Testis (tissue), 3 donors: ENCODE data around the gene SH3TC1. TPM values are rescaled to one million over a fixed set of nuclear protein-coding genes. Genes with fewer than 3 reads are reported as not detected.

Source experiments
- DNase-seq: peaks from one replicate; pipeline ENCODE4 v3.0.0-alpha.2; 2019
- H3K27ac ChIP-seq, 2 donors: fragments of 200-600 bp; sonication (generic); one replicate each; pipeline ENCODE4 v1.5.1; 2019
- H3K27me3 ChIP-seq: fragments of 200-600 bp; sonication (generic); one replicate; pipeline ENCODE4 v1.5.1; 2019
- H3K36me3 ChIP-seq: fragments of 200-600 bp; sonication (generic); one replicate; pipeline ENCODE4 v1.5.1; 2017; ENCODE audit warnings: low read depth; ENCODE audit errors: missing control alignments
- H3K4me1 ChIP-seq: fragments of 200-600 bp; sonication (generic); one replicate; pipeline ENCODE4 v1.5.1; 2019
- H3K4me3 ChIP-seq, 2 donors: fragments of 200-600 bp; sonication (generic); one replicate each; pipeline ENCODE4 v1.5.1; 2017 to 2019
- H3K9me3 ChIP-seq: fragments of 200-600 bp; sonication (generic); one replicate; pipeline ENCODE4 v1.5.1; 2017
- CTCF ChIP-seq, 3 experiments: fragments of 450-650 bp in 2 of 3; fragments of 200-600 bp in 1 of 3; sonication (generic) in 1 of 3; IDR thresholded peaks; one replicate each; pipeline ENCODE4 v1.5.1; 2016 to 2019; ENCODE audit warnings: antibody characterized with exemption in 3 of 3, mild to moderate bottlenecking in 2 of 3, moderate library complexity in 1 of 3
- POLR2A ChIP-seq: fragments of 450-650 bp; IDR thresholded peaks from one replicate; pipeline ENCODE4 v1.6.1; 2017; ENCODE audit warnings: antibody characterized with exemption, mild to moderate bottlenecking, moderate library complexity
- WGBS, 2 donors: methylation state at CpG; one replicate each; pipeline ENCODE4 v1.1.5; 2018; 5-methylcytosine and 5-hydroxymethylcytosine counted together
- intact Hi-C: fragments of 100-400 bp; cut with DNase I; formaldehyde crosslinking; loops from one replicate; pipeline ENCODE4 v1.15.1; 2023; ENCODE audit warnings: low total_unique reads
- polyA plus RNA-seq: library from polyadenylated mRNA; stranded (reverse); fragments of 350-450 nt; fragmentation: Illumina TruSeq; extraction: RNeasy Lipid Tissue Mini Kit (QIAGEN cat#74804); gene quantifications from one replicate; pipeline ENCODE4 v1.2.3, GENCODE V29; 2014; ENCODE audit warnings: low read depth, low replicate concordance; ENCODE audit not compliant: insufficient read depth
- total RNA-seq, 2 donors: library from RNA; depleted of rRNA; stranded (reverse); fragments of >200 nt; gene quantifications; one replicate each; pipeline ENCODE4 v1.2.3, GENCODE V29; 2016

Gene SH3TC1
- total and polyA plus RNA-seq, 3 donors from 2014 or later, result 3.2 to 12.6 (median 4.0) TPM

- Histone ChIP-seq H3K27ac (no peak overlapping the region), H3K4me3 (no peak overlapping the region), H3K4me1 (no peaks in the 10 kb centered on the region), H3K9me3 (no peaks in the 10 kb centered on the region), H3K36me3 (no peaks in the 10 kb centered on the region), H3K27me3 (no peaks in the 10 kb centered on the region)
- intact Hi-C loops, result no loop called here
- no peak for DNase-seq
- no peak for TF ChIP-seq POLR2A
- no peak for TF ChIP-seq CTCF (IDR thresholded peaks at IDR 0.05)
- WGBS, 2 donors, result 92 to 93% methylated on average over 29 of the region's 29 CpGs
Measured at GRCh38 chr4:8289956-8290700, 91.0 kb downstream of the SH3TC1 start.

GRCh38 chr4:8290701-8290970, 91.5 kb downstream of the SH3TC1 start:
- TF ChIP-seq CTCF (IDR thresholded peaks at IDR 0.05), result no peak
- TF ChIP-seq POLR2A, result no peak
- no peak for DNase-seq
- Histone ChIP-seq H3K27me3 (no peaks in the 10 kb centered on the region), H3K27ac (no peak overlapping the region), H3K4me3 (no peak overlapping the region), H3K4me1 (no peaks in the 10 kb centered on the region), H3K9me3 (no peaks in the 10 kb centered on the region), H3K36me3 (no peaks in the 10 kb centered on the region)
- intact Hi-C loops, result no loop called here
- WGBS, 2 donors, result 88 to 93% methylated on average over 8 of the region's 8 CpGs

Other genes with a start within 250 kb of the SH3TC1 start
- gene ABLIM2, start 40.5 kb upstream of the SH3TC1 start, total RNA-seq, result 1 to 10 TPM; 5.2 to 6.9 TPM
- gene ABLIM2, start 40.5 kb upstream of the SH3TC1 start, polyA plus RNA-seq, result 7.5 TPM
- 10 to 100 TPM in 1 of 2 donors, 1 to 10 TPM in 1; 6.1 to 12.2 TPM for gene HTRA3, start 70.5 kb downstream of the SH3TC1 start, total RNA-seq
- gene HTRA3, start 70.5 kb downstream of the SH3TC1 start, polyA plus RNA-seq, result 17.3 TPM
- gene ACOX3, start 241.4 kb downstream of the SH3TC1 start, total RNA-seq, result 10 to 100 TPM; 29.8 to 35.9 TPM
- gene ACOX3, start 241.4 kb downstream of the SH3TC1 start, polyA plus RNA-seq, result 8.6 TPM
- gene TRMT44, start 241.5 kb downstream of the SH3TC1 start, total RNA-seq, result 10 to 100 TPM; 41.3 to 52.7 TPM
- 20.9 TPM for gene TRMT44, start 241.5 kb downstream of the SH3TC1 start, polyA plus RNA-seq